K562 treated with DMSO at 1 percent for 12 hours (cell line): ENCODE data around the gene ATOSA. TPM values are rescaled to one million over a fixed set of nuclear protein-coding genes. Genes with fewer than 3 reads are reported as not detected.

Source experiments
- total RNA-seq: library from RNA; unstranded; fragments of 300-600 nt; gene quantifications from 2 replicates; pipeline ENCODE4 v1.2.3, GENCODE V29; 2022; ENCODE audit not compliant: insufficient read depth

ATOSA gene
- total RNA-seq: 3.0 and 10.9 TPM in 2 replicates

DNA sequence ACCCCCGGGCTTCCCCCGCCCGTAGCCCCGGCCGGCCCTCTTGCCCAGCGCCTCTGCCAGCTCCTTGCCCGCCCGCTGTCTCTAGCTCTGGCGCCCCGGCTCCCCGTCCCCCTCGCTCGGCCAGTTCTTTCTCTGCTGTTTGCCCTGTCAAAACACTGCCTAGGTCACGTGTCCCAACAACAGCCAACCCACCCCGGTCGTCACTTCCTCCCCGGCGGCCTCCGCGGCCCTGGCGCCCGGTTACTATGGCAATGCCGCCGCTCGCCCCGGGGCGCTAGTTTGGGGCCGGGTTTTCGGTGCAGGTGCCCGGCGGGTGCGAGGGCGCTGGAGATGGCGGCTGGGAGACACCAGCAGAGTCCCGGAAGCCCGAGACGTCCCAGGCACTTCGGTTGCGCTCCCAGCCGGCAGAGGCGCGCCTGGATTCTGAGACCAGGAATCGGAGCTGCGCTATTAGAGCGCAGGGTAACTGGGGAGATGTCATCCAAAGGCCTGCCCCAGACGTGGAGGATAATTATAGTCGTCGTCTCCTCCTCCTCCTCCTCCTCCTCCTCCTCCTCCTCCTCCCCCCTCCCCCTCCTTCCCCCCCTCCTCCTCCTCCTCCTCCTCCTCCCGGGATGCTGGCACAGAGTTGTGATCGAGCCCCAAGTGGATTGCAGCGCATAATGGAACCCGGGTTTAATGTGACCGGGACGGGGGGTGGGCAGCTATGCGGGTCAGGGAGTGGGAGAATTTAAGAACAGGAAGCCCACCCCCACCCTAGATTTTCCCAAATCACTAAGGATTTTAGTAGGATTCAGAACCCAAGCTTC is at the start of gene ATOSA:
Gene ATOSA, minus strand, starts transcription at position 157 of the 809 bp plus-strand sequence. CDS start 1,367 bp downstream, outside the sequence.

Other genes with a start within 250 kb of the ATOSA start
- gene MYO5A, start 150.5 kb downstream of the ATOSA start, total RNA-seq: 0.49 and 2.3 TPM in 2 replicates
- gene ARPP19, start 110.4 kb downstream of the ATOSA start, total RNA-seq: 14.0 and 38.7 TPM in 2 replicates
- gene ONECUT1, start 110.9 kb upstream of the ATOSA start, total RNA-seq: not detected in 2 replicates